ENCODE data around the gene EEF1G. TPM values are rescaled to one million over a fixed set of nuclear protein-coding genes. Genes with fewer than 3 reads are reported as not detected.

Gene EEF1G
- total and polyA plus RNA-seq, 9 of the 15 experiments (the other 6 are each of a cell fraction or from before 2014, with no cell fraction given): 985 to 2,349 (median 2,035) TPM

- TF ChIP-seq, protein P1, sequence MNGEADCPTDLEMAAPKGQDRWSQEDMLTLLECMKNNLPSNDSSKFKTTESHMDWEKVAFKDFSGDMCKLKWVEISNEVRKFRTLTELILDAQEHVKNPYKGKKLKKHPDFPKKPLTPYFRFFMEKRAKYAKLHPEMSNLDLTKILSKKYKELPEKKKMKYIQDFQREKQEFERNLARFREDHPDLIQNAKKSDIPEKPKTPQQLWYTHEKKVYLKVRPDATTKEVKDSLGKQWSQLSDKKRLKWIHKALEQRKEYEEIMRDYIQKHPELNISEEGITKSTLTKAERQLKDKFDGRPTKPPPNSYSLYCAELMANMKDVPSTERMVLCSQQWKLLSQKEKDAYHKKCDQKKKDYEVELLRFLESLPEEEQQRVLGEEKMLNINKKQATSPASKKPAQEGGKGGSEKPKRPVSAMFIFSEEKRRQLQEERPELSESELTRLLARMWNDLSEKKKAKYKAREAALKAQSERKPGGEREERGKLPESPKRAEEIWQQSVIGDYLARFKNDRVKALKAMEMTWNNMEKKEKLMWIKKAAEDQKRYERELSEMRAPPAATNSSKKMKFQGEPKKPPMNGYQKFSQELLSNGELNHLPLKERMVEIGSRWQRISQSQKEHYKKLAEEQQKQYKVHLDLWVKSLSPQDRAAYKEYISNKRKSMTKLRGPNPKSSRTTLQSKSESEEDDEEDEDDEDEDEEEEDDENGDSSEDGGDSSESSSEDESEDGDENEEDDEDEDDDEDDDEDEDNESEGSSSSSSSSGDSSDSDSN (IDR thresholded peaks at IDR 0.05; ENCODE audit: borderline replicate concordance in 1 of 2, low read depth in 2 of 2, low read length in 2 of 2): no peak
- TF ChIP-seq GABPA (tag; conservative IDR thresholded peaks at IDR 0.05; ENCODE audit: low read depth): peak; percentile 99
- TF ChIP-seq SMC3 (conservative IDR thresholded peaks at IDR 0.05; ENCODE audit: insufficient read depth, low read depth, low read length): no peak
- no peak for TF ChIP-seq ZSCAN29 (IDR thresholded peaks at IDR 0.05)
- TF ChIP-seq ZNF165 (CRISPR knock-in tag; IDR thresholded peaks at IDR 0.05; ENCODE audit: borderline replicate concordance): no peak
- TF ChIP-seq BRD9 (IDR thresholded peaks at IDR 0.05; ENCODE audit: low read depth, partially characterized antibody): no peak
- TF ChIP-seq MTA3 (IDR thresholded peaks at IDR 0.05; ENCODE audit: borderline replicate concordance): peak; percentile 74; the same call in 1 of the 2 replicates
- TF ChIP-seq CC2D1A (IDR thresholded peaks at IDR 0.05): no peak
- peak; percentile 79 for TF ChIP-seq CEBPG (CRISPR knock-in tag; IDR thresholded peaks at IDR 0.05)
- peak; percentile 95 for TF ChIP-seq CEBPG (tag; conservative IDR thresholded peaks at IDR 0.05 in 1 of 2, IDR thresholded peaks at IDR 0.05 in 1 of 2)
- TF ChIP-seq POLR2B (IDR thresholded peaks at IDR 0.05; ENCODE audit: low read depth, partially characterized antibody): peak; percentile 78
- TF ChIP-seq ETV5 (CRISPR knock-in tag; IDR thresholded peaks at IDR 0.05; ENCODE audit: low read depth): peak; percentile 99
- TF ChIP-seq GTF2E2 (tag; IDR thresholded peaks at IDR 0.05): no peak
- TF ChIP-seq SREBF2 (CRISPR knock-in tag; IDR thresholded peaks at IDR 0.05): no peak
- peak; percentile 52; the same call in 1 of the 2 replicates for TF ChIP-seq ZBTB26 (CRISPR knock-in tag; IDR thresholded peaks at IDR 0.05)
- no peak for TF ChIP-seq NFXL1 (CRISPR knock-in tag; IDR thresholded peaks at IDR 0.05)
- TF ChIP-seq DACH1 (IDR thresholded peaks at IDR 0.05; ENCODE audit: partially characterized antibody): peak; percentile 96
- TF ChIP-seq ZBTB17 (CRISPR knock-in tag; IDR thresholded peaks at IDR 0.05): peak; percentile 76
- TF ChIP-seq, protein P2, sequence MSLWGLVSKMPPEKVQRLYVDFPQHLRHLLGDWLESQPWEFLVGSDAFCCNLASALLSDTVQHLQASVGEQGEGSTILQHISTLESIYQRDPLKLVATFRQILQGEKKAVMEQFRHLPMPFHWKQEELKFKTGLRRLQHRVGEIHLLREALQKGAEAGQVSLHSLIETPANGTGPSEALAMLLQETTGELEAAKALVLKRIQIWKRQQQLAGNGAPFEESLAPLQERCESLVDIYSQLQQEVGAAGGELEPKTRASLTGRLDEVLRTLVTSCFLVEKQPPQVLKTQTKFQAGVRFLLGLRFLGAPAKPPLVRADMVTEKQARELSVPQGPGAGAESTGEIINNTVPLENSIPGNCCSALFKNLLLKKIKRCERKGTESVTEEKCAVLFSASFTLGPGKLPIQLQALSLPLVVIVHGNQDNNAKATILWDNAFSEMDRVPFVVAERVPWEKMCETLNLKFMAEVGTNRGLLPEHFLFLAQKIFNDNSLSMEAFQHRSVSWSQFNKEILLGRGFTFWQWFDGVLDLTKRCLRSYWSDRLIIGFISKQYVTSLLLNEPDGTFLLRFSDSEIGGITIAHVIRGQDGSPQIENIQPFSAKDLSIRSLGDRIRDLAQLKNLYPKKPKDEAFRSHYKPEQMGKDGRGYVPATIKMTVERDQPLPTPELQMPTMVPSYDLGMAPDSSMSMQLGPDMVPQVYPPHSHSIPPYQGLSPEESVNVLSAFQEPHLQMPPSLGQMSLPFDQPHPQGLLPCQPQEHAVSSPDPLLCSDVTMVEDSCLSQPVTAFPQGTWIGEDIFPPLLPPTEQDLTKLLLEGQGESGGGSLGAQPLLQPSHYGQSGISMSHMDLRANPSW (CRISPR knock-in tag; IDR thresholded peaks at IDR 0.05): no peak
- TF ChIP-seq ATF7 (IDR thresholded peaks at IDR 0.05): peak; percentile 99
- TF ChIP-seq ZNF263 (CRISPR knock-in tag; IDR thresholded peaks at IDR 0.05; ENCODE audit: borderline replicate concordance): no peak
- no peak for TF ChIP-seq MAFG (tag; conservative IDR thresholded peaks at IDR 0.05)
Observed at GRCh38 chr11:62621567-62622470, 48.1 kb upstream of the EEF1G start, which contains the start of gene B3GAT3 (continued).

Data from K562 (cell line).